Motor neuron (in vitro differentiated cells): ENCODE data around the gene SENP6. TPM values are rescaled to one million over a fixed set of nuclear protein-coding genes. Genes with fewer than 3 reads are reported as not detected.
"Not testable (repeated sequence)": the region's sequence is repeated elsewhere in the genome, so short reads cannot be mapped to it uniquely, and the experiment has no call there.

Source experiments
- ATAC-seq, 8 experiments: fragments of 200-7000 bp; cut with Tn5 transposase; replicated peaks in 6 of 8; 2 replicates each; pipeline ENCODE4 v1.8.0; 2021; ENCODE audit warnings: mild to moderate bottlenecking in 8 of 8, moderate library complexity in 8 of 8
- H3K27ac ChIP-seq, 2 donors: fragments of 250-450 bp; sonication (Bioruptor Pico); 2 replicates each; pipeline ENCODE4 v1.9.0; 2021; ENCODE audit warnings: antibody characterized with exemption in 2 of 2, mild to moderate bottlenecking in 2 of 2, moderate library complexity in 1 of 2
- H3K4me1 ChIP-seq, 2 donors: fragments of 250-450 bp; sonication (Bioruptor Pico); replicated peaks in 1 of 2; 2 replicates each; pipeline ENCODE4 v1.6.1; 2021; ENCODE audit warnings: antibody characterized with exemption in 2 of 2, mild to moderate bottlenecking in 2 of 2, moderate library complexity in 1 of 2
- H3K4me3 ChIP-seq, 5 donors: fragments of 250-450 bp; sonication (Bioruptor Pico); 2 replicates each; pipeline ENCODE4 v1.9.0; 2021; ENCODE audit warnings: antibody characterized with exemption in 5 of 5, mild to moderate bottlenecking in 5 of 5, moderate library complexity in 4 of 5
- WGBS, 10 experiments: fragments of 450-650 bp; shearing (Covaris generic); methylation state at CpG; one replicate each; pipeline ENCODE4 v1.0.0; 2022; 5-methylcytosine and 5-hydroxymethylcytosine counted together
- in situ Hi-C, 9 experiments: fragments of 400-800 bp; cut with MboI; loops; one replicate each; pipeline ENCODE4 v1.15.0; 2021; ENCODE audit warnings: low sequenced_read_pairs in 9 of 9, low pct_unique_long_range_greater_than_20kb in 2 of 9; ENCODE audit not compliant: unreplicated experiment in 9 of 9
- total RNA-seq, 8 experiments: library from RNA; unstranded; fragments of 300-600 nt; gene quantifications; 2 replicates each; pipeline versions ENCODE4 v1.2.3 to v1.2.4, GENCODE V29; 2022

Gene SENP6
- total RNA-seq, 8 experiments from 2014 or later, result 56.6 to 136 (median 105) TPM

DNA sequence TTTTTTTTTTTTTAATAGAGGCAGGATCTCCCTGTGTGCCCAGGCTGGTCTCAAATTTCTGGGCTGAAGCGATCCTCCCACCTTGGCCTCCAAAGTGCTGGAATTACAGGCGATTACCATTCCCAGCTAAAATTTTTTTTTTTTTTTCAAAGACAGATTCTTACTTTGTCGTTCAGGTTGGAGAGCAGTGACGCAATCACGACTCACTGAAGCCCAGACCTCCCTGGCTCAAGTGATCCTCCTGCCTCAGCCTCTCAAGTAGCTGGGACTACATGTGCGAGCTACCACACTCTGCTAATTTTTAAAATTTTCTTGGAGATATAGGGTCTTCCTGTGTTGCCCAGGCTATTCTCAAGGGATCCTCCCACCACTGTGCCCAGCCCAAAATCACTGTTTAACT lies 89.3 kb downstream of the SENP6 start:
- H3K4me3 ChIP-seq, result no peak overlapping the region
- no peak for ATAC-seq
- no peaks in the 10 kb centered on the region for H3K4me1 ChIP-seq
- in situ Hi-C loops, result no loop called here
- no peak overlapping the region for H3K27ac ChIP-seq
- WGBS, 10 experiments, result 89 to 100% (median 95%) methylated on average over 1 to 6 of the region's 6 CpGs; no CpG with 5 or more reads in 1 of the 10 experiments

DNA sequence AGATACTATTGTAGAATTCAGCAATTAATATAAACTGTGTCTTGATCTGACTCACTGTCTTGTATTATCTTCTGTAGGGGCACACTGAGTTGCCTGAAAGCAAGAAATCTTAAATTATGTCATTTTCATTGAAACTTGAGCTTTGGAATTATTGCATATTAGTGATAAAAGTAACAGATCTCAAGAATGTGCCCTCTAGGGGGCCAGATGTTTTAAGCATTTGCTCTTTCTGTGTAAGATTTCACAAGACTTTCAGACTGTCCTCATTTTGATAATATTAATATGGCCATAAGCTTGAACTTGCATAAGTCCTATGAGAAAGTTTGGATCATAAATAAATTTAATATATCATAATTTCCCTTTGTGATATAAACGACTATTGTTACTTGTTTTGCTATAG lies 91.9 kb downstream of the SENP6 start:
- ATAC-seq, result peak in 1 of 8 experiments; percentile 17
- H3K4me1 ChIP-seq, result no peaks in the 10 kb centered on the region
- WGBS, 10 experiments, result 60 to 100% (median 88%) methylated on average over 1 of the region's 1 CpG; no CpG with 5 or more reads in 3 of the 10 experiments
- H3K27ac ChIP-seq, result no peak overlapping the region
- no peak overlapping the region for H3K4me3 ChIP-seq
- in situ Hi-C loops, result no loop called here

DNA sequence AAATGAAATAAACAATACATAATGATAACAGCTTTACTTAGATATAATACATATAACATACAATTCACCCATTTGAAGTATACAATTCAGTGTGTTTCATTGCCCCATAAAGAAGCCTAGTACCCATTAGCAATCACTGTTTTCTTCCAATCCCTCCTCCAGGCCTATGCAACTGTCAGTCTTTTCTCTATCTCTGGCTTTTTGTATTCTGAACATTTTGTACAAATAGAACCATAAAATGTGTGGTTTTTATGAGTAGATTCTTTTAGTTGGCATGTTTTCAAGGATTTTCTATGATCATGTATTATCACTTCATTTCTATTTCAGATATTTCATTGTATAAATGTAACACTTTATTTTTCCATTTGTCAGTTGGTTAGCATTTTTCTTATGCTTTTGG lies 92.7 kb downstream of the SENP6 start:
- Histone ChIP-seq H3K4me1 (no peaks in the 10 kb centered on the region), H3K27ac (no peak overlapping the region), H3K4me3 (no peak overlapping the region)
- no peak for ATAC-seq
- in situ Hi-C loops, result no loop called here

DNA sequence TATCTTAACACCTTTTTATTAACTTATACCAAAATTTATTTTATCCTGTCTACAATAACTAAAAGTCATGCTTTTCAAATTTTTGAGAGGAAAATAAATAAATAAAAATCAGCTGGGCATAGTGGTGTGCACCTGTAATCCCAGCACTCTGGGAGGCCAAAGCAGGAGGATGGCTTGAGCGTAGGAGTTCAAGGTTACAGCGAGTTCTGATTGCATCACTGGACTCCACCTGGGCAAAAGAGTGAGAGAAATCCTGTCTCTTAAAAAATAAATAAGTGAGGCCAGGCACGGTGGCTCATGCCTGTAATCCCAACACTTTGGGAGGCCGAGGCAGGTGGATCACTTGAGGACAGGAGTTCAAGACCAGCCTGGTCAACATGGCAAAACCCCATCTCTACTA lies 106.7 kb downstream of the SENP6 start:
- in situ Hi-C loops, H3K4me1 ChIP-seq, ATAC-seq, H3K27ac ChIP-seq, H3K4me3 ChIP-seq: not testable (repeated sequence)
- WGBS, 10 experiments, result 71 to 100% (median 93%) methylated on average over 1 to 4 of the region's 4 CpGs; no CpG with 5 or more reads in 2 of the 10 experiments

DNA sequence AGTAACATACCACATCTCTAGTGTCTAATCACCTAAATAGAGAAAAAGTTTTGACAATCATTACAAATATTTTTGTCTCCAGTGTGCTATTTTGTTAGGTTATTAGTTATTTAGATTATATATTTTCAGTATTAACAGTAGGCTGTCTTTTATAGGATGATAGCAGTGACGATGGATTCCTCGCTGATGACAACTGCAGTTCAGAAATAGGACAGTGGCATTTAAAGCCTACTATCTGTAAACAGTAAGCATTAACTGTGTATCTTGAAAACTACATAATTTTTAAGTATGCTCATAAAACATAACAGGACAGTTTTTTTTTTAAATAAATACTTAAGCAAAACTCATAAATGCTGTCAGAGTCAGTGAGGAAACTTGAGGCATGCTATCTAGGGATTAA lies 109.5 kb downstream of the SENP6 start:
- no peak for ATAC-seq
- in situ Hi-C loops, result no loop called here

DNA sequence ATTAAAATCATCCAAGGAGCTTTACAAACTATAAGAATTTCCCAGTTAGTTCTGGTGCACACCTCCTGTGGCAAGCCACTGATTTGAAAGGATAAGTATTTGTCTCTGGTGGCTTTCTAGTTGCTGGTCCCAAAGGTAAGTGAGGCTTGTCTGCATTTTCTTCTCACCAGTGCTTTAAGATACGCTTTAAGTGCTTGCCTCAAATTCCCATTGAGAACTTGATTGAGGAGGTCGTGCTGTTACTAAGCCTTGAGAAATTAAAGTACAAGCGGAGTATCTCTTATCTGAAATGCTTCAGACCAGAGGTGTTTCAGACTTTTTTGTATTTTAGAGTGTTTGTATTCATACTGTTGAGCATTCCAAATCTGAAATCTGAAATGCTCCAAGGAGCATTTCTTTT lies 117.5 kb downstream of the SENP6 start:
- in situ Hi-C loops, result no loop called here
- ATAC-seq, result no peak
- no peaks in the 10 kb centered on the region for H3K4me1 ChIP-seq
- no peak overlapping the region for H3K27ac ChIP-seq
- 79 to 100% (median 89%) methylated on average over 1 to 3 of the region's 3 CpGs; no CpG with 5 or more reads in 2 of the 10 experiments for WGBS, 10 experiments
- no peak overlapping the region for H3K4me3 ChIP-seq

More for the DNA sequence above, 109.5 kb downstream of the SENP6 start:
- WGBS, 10 experiments, result 86 to 100% (median 98%) methylated on average over 2 of the region's 2 CpGs; no CpG with 5 or more reads in 2 of the 10 experiments
- Histone ChIP-seq H3K4me1 (no peaks in the 10 kb centered on the region), H3K4me3 (no peak overlapping the region), H3K27ac (no peak overlapping the region)

DNA sequence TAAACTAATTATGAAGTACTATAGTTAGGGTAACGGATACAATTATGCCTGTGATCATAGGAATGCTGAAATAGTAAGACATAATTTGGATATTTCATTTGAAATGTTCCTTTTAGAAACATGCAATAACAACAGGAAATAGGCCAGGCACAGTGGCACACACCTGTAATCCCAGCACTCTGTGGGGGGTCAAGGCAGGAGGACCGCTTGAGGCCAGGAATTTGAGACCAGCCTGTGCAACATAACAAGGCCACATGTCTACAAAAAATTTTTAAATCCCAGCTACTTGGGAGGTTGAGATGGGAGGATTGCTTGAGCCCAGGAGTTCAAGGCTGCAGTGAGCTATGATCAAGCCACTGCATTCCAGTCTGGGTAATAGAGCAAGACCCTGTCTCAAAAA lies 121.7 kb downstream of the SENP6 start:
- in situ Hi-C loops, result no loop called here
- no peak for ATAC-seq
- 40 to 100% (median 100%) methylated on average over 1 to 2 of the region's 2 CpGs; no CpG with 5 or more reads in 2 of the 10 experiments for WGBS, 10 experiments
- no peak overlapping the region for H3K27ac ChIP-seq
- H3K4me1 ChIP-seq, result no peaks in the 10 kb centered on the region
- H3K4me3 ChIP-seq, result no peak overlapping the region

DNA sequence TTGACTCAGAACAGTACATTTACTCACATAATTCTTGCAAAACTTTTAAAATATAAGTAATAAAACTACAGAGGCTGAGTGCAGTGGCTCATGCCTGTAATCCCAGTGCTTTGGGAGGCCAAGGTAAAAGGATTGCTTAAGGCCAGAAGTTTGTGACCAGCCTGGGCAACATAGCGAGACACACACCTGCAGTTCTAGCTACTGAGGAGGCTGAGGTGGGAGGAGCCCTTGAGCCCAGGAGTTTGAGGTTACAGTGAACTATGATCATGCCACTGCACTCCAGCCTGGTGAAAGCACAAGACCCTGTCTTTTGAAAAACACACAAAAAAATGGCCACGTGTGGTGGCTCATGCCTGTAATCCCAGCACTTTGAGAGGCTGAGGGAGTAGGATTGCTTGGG lies 125.5 kb downstream of the SENP6 start:
- ATAC-seq, result no peak
- H3K4me1 ChIP-seq, result no peaks in the 10 kb centered on the region
- H3K4me3 ChIP-seq, result no peak overlapping the region
- no peak overlapping the region for H3K27ac ChIP-seq
- in situ Hi-C loops, result no loop called here
- 50 to 89% (median 70%) methylated on average over 1 to 2 of the region's 2 CpGs; no CpG with 5 or more reads in 6 of the 10 experiments for WGBS, 10 experiments

DNA sequence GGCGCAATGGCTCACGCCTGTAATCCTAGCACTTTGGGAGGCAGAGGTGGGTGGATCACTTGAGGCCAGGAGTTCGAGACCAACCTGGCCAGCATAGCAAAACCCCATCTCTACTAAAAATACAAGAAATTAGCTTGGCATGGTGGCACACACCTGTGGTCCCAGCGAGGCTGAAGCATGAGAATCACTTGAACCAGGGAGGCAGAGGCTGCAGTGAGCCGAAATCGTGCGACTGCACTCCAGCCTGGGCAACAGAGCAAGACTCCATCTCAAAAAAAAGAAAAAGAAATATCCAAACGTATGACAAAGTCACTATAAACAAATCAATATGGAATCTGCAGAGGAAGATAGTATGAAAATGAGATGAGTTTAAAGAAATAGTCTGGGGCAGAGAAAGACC lies 129.3 kb downstream of the SENP6 start:
- H3K4me1 ChIP-seq, H3K27ac ChIP-seq, ATAC-seq, H3K4me3 ChIP-seq, in situ Hi-C loops: not testable (repeated sequence)
- WGBS, 10 experiments, result 60 to 100% (median 80%) methylated on average over 1 to 8 of the region's 8 CpGs

DNA sequence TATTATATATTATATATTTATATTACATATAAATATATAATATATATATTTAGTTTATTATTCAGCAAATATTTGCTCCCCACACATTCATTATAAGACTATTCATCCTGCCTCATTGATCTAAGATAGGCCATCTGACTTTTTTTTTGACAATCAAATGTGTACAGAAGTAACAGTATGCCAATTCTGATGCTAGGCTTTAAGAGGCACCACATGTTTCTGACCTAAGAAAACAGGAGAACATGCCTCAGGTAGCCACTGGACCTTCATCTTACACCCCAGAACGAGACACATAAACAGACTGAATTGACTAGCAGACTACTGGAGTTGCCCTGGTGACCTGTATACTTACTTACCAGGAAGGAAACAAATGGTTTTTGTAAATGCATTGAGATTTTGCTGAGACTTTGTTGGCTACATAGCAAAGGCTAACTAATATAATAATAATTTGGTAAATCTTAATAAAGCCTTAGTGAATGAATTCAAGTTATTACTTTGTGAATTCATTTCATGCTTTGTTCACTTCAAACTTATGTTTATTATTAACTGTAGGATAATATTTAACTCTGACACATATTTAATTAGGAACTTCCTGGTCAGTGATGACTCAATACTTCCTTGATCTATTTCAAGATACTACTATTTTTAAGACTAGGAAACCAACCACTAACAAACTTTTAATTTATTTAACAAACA lies 134.0 kb downstream of the SENP6 start:
- in situ Hi-C loops, result no loop called here
- ATAC-seq, result peak in 2 of 8 experiments; percentile 25 to 63
- no peaks in the 10 kb centered on the region for H3K4me1 ChIP-seq
- H3K27ac ChIP-seq, result no peak overlapping the region
- H3K4me3 ChIP-seq, result no peak overlapping the region
- WGBS, 10 experiments, result 20 to 75% (median 44%) methylated on average over 1 of the region's 1 CpG; no CpG with 5 or more reads in 5 of the 10 experiments

DNA sequence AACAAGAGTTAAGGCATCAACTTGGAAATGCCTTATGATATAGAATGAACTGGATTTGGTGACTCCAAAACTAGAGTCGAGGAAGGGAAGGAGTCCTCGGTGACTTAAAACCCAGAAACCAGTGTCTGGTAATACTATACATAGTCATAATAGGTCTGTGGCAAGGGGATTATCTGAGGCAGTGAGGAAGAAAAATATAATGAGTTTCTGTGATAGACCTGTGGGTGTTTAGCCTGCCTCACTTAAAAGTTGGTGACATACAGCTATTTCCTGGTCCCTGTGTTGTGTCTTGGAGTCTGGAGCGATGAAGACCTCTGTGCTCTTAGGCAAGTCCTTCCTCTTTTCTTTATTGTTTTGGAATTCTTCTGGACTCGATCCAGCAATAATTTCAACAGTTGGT lies 142.3 kb downstream of the SENP6 start:
- in situ Hi-C loops, result no loop called here
- Histone ChIP-seq H3K4me3 (no peak overlapping the region), H3K4me1 (no peaks in the 10 kb centered on the region), H3K27ac (no peak overlapping the region)
- 55 to 95% (median 78%) methylated on average over 2 to 4 of the region's 4 CpGs; no CpG with 5 or more reads in 1 of the 10 experiments for WGBS, 10 experiments
- no peak for ATAC-seq

DNA sequence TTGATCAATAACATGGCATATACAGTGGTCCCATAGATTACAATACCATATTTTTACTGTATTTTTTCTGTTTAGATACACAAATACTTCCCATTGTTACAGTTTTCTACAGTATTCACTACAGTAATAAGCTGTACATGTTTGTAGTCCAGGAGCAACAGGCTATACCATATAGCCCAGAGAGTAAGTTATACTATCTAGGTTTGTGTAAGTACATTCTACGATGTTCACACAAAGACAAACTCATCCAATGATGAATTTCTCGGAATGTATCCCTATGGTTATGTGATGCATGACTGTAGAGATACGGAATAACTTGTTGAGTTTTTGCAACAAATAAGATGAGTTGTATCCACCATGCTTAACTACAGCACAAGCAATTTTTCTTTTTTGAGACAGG lies 143.7 kb downstream of the SENP6 start:
- H3K4me3 ChIP-seq, result no peak overlapping the region
- 80 to 100% (median 89%) methylated on average over 2 to 3 of the region's 3 CpGs; no CpG with 5 or more reads in 2 of the 10 experiments for WGBS, 10 experiments
- ATAC-seq, result no peak

DNA sequence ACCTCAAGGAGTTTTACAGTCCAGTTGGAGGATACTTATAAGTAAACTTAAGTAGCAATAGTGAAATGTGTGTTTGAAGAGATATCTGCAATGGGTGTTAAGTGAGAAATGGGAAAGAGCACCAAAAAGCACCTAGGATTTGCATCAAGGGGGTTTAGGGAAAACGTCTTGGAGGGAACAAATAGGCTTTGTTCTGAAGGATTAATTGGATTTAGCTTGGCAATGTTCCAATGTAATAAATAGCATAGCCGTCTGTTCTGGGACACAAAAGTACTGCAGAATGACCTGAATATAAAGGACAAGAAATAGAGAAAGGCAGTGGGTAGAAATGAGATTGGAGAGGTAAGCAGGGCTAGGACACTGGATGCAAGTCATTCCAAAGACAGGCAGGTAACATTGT lies 144.5 kb downstream of the SENP6 start:
- WGBS, 10 experiments, result 0 to 44% (median 29%) methylated on average over 2 of the region's 2 CpGs; no CpG with 5 or more reads in 4 of the 10 experiments
- no peak overlapping the region for H3K27ac ChIP-seq
- no peak overlapping the region for H3K4me3 ChIP-seq
- no peak for ATAC-seq
- in situ Hi-C loops, result no loop called here
- peaks cover 9 to 10% of the 10 kb centered on the region in 2 donors for H3K4me1 ChIP-seq

More for the DNA sequence above, 143.7 kb downstream of the SENP6 start:
- H3K27ac ChIP-seq, result no peak overlapping the region
- H3K4me1 ChIP-seq, result peaks cover 2 to 4% of the 10 kb centered on the region in 2 donors
- in situ Hi-C loops, result no loop called here
